HG03521 (cell line): ENCODE data around the gene OR8B4.
"Not testable (repeated sequence)": the region's sequence is repeated elsewhere in the genome, so short reads cannot be mapped to it uniquely, and the experiment has no call there.

ENCODE experiments used
- ATAC-seq: cut with Tn5 transposase; IDR thresholded peaks from one replicate; pipeline ENCODE4 v1.9.1; 2021; ENCODE audit warnings: mild to moderate bottlenecking, moderate library complexity; ENCODE audit not compliant: unreplicated experiment

The OR8B4 gene

GRCh38 chr11:124409906-124410305, 14.8 kb downstream of the OR8B4 start:
- no peak for ATAC-seq

GRCh38 chr11:124405581-124405980, 19.1 kb downstream of the OR8B4 start:
- no peak for ATAC-seq

- not testable (repeated sequence) for ATAC-seq
These were observed 21.5 kb downstream of the OR8B4 start for GRCh38 chr11:124403186-124403585.

GRCh38 chr11:124402326-124402922, 22.2 kb downstream of the OR8B4 start:
- peak; percentile 84 for ATAC-seq

- ATAC-seq: no peak
These were observed 25.7 kb downstream of the OR8B4 start, which contains the start of gene OR8B3 for GRCh38 chr11:124398924-124399323. OR8B3 (minus strand) TSS chr11:124399024; CDS start chr11:124397351, 1,673 bp downstream.

GRCh38 chr11:124396847-124397246, 27.8 kb downstream of the OR8B4 start:
- not testable (repeated sequence) for ATAC-seq

- ATAC-seq: no peak
These were observed 30.3 kb downstream of the OR8B4 start for GRCh38 chr11:124394408-124394807.

GRCh38 chr11:124384399-124384798, 40.3 kb downstream of the OR8B4 start, which contains the start of gene OR8B2:
OR8B2 (minus strand) TSS chr11:124384499; CDS start chr11:124383343, 1,156 bp downstream.
- no peak for ATAC-seq

GRCh38 chr11:124382857-124383256, 41.8 kb downstream of the OR8B4 start:
- ATAC-seq: not testable (repeated sequence)

GRCh38 chr11:124380585-124380984, 44.1 kb downstream of the OR8B4 start:
- no peak for ATAC-seq

GRCh38 chr11:124376280-124376679, 48.4 kb downstream of the OR8B4 start:
- ATAC-seq: no peak
